OCI-LY3 (cell line): ENCODE results near the gene HTT.

Experiments used
- CTCF ChIP-seq: fragments of 200-600, 300-600 bp; sonication (generic); IDR thresholded peaks from 2 replicates; pipeline ENCODE4 v1.5.1; 2014; ENCODE audit warnings: antibody characterized with exemption, low read length, low read depth
- EZH2phosphoT487 ChIP-seq: fragments of 200-600 bp; shearing (Covaris generic); IDR thresholded peaks from 2 replicates; pipeline ENCODE4 v1.6.1; 2018; ENCODE audit warnings: antibody characterized with exemption, mixed run types, low read depth

- TF ChIP-seq CTCF, result no peak
- TF ChIP-seq EZH2phosphoT487, result no peak
These were observed 59.7 kb downstream of the HTT start for GRCh38 chr4:3134201-3134600.
